HG03575 (cell line): ENCODE results near the gene KLK3.

Source experiments
- ATAC-seq: cut with Tn5 transposase; IDR thresholded peaks from one replicate; pipeline ENCODE4 v1.9.1; 2021; ENCODE audit not compliant: unreplicated experiment, insufficient number of reproducible peaks, low FRiP score; ENCODE audit errors: extremely low read depth

The KLK3 gene

GRCh38 chr19:50851620-50852019, 3.1 kb upstream of the KLK3 start:
- ATAC-seq: no peak

DNA sequence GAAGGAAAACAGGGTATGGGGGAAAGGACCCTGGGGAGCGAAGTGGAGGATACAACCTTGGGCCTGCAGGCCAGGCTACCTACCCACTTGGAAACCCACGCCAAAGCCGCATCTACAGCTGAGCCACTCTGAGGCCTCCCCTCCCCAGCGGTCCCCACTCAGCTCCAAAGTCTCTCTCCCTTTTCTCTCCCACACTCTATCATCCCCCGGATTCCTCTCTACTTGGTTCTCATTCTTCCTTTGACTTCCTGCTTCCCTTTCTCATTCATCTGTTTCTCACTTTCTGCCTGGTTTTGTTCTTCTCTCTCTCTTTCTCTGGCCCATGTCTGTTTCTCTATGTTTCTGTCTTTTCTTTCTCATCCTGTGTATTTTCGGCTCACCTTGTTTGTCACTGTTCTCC, 2.7 kb downstream of the KLK3 start:
- no peak for ATAC-seq

GRCh38 chr19:50858886-50859285, 4.2 kb downstream of the KLK3 start:
- ATAC-seq: no peak

GRCh38 chr19:50859849-50860248, 5.1 kb downstream of the KLK3 start:
- no peak for ATAC-seq

GRCh38 chr19:50861010-50861409, 6.3 kb downstream of the KLK3 start:
- no peak for ATAC-seq

- ATAC-seq: no peak
These were observed 7.0 kb downstream of the KLK3 start for GRCh38 chr19:50861496-50862286.

DNA sequence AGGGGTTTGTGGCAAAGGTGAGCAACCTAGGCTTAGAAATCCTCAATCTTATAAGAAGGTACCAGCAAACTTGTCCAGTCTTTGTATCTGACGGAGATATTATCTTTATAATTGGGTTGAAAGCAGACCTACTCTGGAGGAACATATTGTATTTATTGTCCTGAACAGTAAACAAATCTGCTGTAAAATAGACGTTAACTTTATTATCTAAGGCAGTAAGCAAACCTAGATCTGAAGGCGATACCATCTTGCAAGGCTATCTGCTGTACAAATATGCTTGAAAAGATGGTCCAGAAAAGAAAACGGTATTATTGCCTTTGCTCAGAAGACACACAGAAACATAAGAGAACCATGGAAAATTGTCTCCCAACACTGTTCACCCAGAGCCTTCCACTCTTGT, 14.8 kb downstream of the KLK3 start:
- no peak for ATAC-seq

DNA sequence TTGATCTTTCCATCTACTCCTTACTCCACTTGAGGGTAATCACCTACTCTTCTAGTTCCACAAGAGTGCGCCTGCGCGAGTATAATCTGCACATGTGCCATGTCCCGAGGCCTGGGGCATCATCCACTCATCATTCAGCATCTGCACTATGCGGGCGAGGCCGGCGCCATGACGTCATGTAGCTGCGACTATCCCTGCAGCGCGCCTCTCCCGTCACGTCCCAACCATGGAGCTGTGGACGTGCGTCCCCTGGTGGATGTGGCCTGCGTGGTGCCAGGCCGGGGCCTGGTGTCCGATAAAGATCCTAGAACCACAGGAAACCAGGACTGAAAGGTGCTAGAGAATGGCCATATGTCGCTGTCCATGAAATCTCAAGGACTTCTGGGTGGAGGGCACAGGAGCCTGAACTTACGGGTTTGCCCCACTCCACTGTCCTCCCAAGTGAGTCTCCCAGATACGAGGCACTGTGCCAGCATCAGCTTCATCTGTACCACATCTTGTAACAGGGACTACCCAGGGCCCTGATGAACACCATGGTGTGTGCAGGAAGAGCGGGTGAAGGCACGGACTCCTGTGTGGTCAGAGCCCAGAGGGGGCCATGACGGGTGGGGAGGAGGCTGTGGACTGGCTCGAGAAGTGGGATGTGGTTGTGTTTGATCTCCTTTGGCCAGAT, 15.8 kb downstream of the KLK3 start:
- ATAC-seq: no peak

DNA sequence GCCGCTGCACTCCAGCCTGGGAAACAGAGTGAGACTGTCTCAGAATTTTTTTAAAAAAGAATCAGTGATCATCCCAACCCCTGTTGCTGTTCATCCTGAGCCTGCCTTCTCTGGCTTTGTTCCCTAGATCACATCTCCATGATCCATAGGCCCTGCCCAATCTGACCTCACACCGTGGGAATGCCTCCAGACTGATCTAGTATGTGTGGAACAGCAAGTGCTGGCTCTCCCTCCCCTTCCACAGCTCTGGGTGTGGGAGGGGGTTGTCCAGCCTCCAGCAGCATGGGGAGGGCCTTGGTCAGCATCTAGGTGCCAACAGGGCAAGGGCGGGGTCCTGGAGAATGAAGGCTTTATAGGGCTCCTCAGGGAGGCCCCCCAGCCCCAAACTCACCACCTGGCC, 18.3 kb downstream of the KLK3 start, which contains the start of gene KLK2:
Gene KLK2, plus strand, starts transcription at position 384 of the 400 bp plus-strand sequence. CDS start 35 bp downstream, outside the sequence.
- no peak for ATAC-seq

GRCh38 chr19:50874211-50874610, 19.5 kb downstream of the KLK3 start:
- ATAC-seq: no peak

DNA sequence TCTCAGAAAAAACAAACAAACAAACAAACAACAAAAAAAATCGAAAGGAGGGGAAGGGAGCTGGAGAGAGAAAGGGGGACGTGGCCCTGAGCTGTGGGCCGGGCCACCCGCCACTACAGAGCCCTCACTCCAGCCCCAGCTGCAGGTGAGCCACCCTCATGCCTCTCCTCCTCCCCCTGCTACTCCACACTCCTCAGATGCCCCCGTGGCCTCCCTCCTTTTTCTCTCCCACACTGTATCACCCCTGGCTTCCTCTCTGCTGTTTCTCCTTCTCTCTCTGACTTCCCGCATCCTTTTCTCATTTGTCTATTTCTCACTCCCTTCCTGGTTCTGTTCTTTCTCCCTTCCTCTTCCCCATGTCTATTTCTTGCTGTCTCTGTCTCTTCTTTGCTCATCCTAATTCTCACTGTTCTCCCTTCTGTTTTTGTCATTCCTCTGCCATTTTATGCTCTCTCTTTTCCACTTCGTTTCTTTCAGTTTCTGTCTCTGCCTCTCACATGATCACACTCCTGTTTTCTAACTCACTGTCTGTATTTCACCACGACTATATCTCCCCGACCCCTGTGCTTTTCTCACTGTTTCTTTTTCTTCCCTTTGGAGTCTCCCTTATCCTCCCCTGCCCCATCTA, 21.2 kb downstream of the KLK3 start:
- ATAC-seq: no peak

DNA sequence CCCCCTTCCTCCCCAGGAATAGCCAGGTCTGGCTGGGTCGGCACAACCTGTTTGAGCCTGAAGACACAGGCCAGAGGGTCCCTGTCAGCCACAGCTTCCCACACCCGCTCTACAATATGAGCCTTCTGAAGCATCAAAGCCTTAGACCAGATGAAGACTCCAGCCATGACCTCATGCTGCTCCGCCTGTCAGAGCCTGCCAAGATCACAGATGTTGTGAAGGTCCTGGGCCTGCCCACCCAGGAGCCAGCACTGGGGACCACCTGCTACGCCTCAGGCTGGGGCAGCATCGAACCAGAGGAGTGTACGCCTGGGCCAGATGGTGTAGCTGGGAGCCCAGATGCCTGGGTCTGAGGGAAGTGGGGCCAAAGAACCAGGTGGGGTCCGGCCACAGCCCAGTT, 21.7 kb downstream of the KLK3 start:
- no peak for ATAC-seq

DNA sequence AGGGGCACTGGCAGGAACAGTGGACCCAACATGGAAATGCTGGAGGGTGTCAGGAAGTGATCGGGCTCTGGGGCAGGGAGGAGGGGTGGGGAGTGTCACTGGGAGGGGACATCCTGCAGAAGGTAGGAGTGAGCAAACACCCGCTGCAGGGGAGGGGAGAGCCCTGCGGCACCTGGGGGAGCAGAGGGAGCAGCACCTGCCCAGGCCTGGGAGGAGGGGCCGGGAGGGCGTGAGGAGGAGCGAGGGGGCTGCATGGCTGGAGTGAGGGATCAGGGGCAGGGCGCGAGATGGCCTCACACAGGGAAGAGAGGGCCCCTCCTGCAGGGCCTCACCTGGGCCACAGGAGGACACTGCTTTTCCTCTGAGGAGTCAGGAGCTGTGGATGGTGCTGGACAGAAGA, 22.6 kb downstream of the KLK3 start:
- ATAC-seq: no peak

DNA sequence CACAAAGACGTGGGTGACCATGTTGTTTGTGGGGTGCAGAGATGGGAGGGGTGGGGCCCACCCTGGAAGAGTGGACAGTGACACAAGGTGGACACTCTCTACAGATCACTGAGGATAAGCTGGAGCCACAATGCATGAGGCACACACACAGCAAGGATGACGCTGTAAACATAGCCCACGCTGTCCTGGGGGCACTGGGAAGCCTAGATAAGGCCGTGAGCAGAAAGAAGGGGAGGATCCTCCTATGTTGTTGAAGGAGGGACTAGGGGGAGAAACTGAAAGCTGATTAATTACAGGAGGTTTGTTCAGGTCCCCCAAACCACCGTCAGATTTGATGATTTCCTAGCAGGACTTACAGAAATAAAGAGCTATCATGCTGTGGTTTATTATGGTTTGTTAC, 24.1 kb downstream of the KLK3 start:
- no peak for ATAC-seq

GRCh38 chr19:50880241-50880640, 25.5 kb downstream of the KLK3 start:
- ATAC-seq: no peak

DNA sequence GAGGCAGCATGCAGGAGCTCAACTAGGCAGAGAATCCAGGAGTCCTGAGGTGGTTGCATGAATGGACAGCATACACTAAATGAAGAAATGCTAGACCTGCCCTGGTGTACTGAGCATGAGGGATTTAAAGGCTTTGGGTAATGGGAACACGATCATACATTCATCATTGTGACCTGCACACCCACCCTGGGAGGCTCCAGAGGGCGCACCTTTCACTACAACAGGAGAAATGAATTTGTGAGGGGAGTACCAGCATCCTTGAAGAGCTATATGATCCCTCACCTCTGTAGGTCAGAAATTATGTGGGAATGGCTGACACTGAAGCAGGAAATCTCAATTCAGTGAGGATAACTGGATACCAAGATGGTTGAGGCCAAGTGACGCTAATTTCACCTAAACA, 27.5 kb downstream of the KLK3 start:
- no peak for ATAC-seq

DNA sequence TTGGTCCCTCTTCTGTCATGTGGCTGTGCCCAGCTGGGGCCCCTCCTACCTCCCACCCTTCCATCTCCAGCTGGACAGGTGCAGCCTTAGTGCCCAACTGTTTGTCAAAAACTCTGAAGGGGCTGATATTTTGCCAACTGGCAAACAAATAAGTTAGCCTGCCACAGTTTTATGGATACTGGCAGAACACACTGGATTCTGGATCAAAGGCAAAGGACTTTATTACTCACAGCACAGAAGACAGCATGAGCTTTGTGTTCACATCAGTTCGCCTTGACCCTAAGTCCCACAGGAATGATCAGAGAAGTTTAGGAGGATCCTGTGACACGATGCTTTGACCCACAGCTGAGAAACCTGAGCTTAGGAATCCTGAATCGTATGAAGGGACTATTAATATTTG, 34.9 kb downstream of the KLK3 start:
- ATAC-seq: no peak

DNA sequence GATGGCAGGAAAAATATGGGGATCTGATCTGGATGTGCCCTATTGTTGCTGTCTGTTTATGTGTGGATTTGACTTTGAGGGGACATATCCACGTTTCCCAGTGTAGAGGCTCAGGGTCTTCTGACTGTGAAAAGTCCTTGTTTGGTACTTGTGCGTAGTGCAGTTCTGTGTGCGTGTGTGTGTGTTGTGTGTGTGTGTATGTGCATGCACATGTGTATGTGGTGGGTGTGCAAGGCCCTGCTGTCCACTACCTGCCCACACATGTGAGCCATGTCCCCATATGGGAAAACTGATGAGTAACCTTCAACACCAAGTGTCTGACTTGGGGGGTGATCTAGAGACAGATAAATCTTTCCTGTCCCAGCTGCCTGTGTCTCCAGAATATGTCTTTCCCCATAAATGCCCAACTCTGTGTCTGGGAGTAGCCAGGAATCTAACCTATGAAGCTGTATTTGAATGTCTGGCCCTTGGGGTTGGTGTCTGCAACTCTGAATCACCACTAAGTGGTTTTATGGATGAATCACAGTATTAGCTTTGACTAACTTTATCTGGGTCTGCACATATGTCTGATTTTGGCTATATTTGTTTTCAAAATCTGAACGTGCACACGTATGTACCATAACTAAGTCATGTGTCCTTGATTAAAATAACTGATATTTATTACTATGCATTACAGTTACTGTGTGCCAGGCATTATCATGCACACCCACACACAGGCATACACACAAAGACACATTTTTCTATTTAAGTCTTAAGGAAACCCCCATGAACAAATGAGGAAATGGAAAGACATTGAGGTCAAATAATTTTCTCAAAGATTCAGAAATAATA, 35.9 kb downstream of the KLK3 start:
- no peak for ATAC-seq

DNA sequence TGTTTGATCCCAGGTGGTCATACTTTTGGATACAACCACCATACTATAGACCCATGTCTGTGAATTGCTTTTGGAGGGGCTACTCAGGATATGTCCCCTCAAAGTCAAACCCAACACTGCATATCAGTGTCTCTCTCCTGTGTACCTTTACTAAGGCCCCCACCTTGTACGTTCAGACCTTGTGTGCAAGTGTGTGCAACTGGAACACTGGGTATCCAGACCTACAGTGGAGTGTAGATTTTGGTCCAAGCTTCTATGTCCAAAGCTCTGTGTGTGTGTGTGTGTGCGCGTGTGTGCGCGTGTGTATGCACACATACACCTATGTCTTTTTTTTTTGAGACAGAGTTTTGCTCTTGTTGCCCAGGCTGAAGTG, 36.5 kb downstream of the KLK3 start:
- ATAC-seq: no peak
